ENCODE data around the gene ROBO2.

Gene ROBO2

DNA sequence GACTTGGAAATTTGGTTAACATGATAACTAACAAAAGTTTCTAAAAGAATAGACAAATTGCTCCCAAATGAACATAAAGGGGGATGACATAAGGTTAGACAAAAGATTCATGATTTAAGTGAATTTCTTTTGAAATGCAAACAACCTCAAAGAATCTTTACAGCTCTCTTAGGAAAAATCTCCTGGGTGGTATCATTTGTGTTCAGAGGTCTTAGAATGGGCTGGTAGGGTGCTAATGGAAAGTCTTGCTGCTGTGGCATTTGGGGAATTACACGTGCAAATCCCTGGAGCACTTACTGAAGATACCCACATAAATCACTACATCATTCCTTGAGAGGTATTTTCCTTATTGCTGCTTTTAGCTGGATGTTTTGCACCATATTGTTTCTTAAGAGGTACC lies 14.4 kb upstream of the ROBO2 start:
- TF ChIP-seq, protein P1, sequence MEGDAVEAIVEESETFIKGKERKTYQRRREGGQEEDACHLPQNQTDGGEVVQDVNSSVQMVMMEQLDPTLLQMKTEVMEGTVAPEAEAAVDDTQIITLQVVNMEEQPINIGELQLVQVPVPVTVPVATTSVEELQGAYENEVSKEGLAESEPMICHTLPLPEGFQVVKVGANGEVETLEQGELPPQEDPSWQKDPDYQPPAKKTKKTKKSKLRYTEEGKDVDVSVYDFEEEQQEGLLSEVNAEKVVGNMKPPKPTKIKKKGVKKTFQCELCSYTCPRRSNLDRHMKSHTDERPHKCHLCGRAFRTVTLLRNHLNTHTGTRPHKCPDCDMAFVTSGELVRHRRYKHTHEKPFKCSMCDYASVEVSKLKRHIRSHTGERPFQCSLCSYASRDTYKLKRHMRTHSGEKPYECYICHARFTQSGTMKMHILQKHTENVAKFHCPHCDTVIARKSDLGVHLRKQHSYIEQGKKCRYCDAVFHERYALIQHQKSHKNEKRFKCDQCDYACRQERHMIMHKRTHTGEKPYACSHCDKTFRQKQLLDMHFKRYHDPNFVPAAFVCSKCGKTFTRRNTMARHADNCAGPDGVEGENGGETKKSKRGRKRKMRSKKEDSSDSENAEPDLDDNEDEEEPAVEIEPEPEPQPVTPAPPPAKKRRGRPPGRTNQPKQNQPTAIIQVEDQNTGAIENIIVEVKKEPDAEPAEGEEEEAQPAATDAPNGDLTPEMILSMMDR (IDR thresholded peaks at IDR 0.05): no peak

DNA sequence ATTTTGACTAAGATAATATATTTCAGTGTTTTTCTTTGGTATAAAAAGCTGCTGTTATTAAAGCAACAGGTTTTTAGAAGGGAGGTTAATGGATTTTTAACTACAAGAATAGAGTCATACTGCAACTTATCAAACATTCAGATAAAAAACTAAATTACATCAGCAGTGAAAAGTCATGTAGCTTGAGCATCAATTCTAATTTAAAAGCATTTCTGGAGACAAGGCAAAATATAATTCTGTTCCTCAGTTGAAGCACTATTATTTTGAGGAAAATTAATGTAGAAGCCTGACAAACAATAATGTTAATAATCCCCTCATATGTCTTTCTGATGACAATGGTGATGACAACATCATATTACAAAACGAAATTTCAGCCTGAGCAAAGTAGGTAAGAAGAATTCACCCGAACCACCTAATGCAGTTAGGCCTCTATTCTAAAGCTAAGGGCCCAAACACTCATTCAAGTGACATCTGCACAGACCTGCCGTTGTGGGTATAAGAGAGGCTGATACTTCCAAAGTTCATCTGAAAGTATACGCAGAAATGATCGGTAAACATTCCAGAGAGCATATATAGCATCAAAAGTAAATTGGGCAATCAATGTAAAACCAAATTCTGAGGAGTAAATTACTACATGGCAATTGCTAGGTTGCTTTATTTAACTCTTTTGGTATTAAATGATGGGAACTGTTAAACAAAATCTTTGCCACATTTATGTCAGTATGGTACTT lies 12.8 kb upstream of the ROBO2 start:
- TF ChIP-seq, protein P1 (IDR thresholded peaks at IDR 0.05): no peak

DNA sequence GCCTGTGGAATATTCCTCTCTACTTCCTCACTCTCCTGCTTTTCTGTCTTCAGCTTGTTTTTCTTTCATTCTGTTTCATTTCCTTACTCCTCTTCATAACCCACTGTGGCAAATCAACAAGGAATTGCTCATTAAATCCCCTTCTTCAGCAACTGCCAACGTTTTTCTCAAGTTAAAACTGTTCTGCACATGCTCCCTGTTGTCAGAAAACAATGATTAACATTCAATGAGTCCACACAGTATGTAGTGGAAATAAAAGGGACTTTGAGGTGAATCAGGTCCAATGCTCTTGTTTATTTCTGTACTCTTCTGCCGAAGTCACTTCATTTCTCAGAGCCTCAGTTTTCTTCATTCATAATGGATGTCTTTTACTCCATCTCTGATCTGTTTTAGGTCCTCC lies 11.9 kb upstream of the ROBO2 start:
- TF ChIP-seq, protein P1 (IDR thresholded peaks at IDR 0.05): no peak

DNA sequence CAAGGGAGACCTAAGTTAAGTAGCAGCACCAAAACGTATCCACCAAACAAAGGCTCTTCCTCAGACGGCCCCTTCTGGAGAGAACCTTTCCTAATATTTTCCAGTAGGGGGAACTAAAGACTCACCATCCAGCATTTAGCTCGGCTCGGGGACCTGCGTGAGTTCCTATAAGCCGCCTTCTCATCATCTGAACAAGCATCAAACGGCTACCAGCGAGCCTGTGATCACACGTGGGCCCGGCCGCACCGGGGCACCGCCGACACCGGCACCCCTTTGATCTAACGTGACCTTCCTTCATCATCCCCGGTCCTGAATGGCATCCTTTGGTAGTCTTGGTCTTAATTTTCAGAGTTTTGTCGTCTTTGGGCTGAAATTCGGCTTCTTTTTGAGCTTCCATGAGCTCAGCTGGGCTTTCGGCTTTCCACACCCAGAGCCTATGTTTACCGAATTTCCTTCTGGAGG lies 1.4 kb upstream of the ROBO2 start:
- TF ChIP-seq, protein P1 (IDR thresholded peaks at IDR 0.05): peak; percentile 61

DNA sequence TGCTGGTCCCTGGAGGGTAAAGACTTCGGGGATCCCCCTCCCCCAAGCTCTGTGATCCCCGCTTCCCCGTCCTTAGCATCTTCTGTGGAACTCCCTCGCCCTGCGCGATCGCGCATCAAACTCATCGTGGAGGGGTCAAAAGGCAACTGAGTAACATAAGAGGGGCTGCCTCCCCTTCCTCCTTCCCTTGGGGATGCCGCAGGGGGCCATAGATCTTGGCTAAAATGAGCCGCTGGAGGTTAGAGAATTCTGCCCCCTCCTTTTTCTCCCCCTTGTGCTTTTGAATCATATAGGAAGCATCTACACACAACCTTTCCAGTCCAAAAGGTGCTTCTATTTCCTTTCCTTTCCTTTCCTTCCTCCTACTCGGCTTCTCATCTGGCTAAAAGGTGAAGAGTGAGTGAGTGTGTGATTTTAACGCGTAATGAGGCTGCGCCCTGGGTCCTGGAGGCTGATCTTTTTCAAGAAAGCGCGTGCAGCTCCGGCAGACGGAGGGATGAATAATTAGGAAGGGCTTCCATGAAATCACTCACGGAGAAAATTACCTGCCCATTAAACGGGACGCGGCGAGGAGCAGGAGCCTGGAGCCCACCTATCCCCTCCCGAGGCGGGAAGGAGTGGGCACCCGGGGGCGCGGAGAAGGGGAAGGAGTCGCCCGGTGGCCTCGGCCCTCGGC lies 831 bp upstream of the ROBO2 start:
- TF ChIP-seq, protein P1 (IDR thresholded peaks at IDR 0.05): no peak

DNA sequence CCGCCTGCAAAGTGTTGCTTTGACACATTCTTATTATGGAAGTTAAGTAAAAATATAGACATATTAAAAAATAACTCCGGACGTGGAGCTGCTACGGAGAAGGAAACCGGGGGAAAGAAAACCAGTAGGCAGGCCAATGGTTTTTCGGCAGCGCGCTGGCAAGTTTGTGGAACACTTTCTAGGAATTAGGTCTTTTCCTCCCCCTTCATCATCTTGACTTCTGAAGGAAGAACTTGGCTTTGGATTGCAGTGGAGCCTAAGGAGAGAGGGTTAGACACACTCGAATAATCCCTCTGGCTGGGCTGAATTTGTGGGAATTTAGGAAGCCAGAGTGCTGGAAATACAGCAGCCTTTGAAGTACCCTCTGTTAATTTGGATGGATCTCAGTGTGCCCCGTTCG lies 317 bp downstream of the ROBO2 start:
- TF ChIP-seq, protein P1 (IDR thresholded peaks at IDR 0.05): no peak

DNA sequence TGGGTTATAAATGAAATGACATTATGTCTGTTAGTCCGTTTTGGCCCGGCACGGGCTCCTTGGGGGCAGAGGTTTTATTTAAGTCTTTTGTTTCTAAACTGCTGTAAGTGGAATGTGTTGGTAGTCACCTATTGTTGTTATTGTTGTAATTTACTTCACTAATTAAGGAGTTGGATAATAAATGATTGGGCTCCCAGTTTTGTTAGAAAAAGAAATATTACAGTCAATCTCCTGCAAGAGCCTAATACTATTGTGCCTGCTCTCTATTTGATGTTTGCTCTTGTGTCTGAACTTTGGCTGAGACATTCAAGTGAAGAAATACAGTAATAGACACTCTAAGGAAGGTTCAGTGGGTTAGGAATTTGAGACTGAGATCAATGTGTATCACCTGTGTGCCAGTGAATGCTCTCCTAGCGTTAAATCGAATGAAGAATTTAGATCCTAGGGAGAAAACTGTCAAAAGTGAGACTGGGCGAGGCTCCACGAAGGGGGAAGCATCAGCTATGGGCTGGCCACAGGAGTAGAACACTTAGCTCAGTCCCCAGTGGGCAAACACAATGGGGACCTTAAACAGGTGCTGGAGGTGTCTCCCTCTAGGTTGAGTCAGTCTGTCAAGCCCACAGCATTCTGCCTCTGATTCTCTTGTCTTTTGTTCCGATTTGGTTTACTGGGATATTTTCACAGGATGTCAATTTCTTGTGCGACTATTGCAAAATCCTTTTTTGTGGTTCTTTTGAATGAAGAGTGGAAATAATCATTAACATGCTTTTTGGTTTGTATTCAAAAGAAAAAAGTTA lies 1.2 kb downstream of the ROBO2 start:
- TF ChIP-seq, protein P1 (IDR thresholded peaks at IDR 0.05): no peak
